NCI-H2081 treated with DMSO at 0.1 percent for 48 hours (cell line): Measurements from ENCODE around the gene FOSB.

Experiments
- DNase-seq: peaks from one replicate; lab custom pipeline; 2025; lab: John Stamatoyannopoulos, UW

Gene FOSB

DNA sequence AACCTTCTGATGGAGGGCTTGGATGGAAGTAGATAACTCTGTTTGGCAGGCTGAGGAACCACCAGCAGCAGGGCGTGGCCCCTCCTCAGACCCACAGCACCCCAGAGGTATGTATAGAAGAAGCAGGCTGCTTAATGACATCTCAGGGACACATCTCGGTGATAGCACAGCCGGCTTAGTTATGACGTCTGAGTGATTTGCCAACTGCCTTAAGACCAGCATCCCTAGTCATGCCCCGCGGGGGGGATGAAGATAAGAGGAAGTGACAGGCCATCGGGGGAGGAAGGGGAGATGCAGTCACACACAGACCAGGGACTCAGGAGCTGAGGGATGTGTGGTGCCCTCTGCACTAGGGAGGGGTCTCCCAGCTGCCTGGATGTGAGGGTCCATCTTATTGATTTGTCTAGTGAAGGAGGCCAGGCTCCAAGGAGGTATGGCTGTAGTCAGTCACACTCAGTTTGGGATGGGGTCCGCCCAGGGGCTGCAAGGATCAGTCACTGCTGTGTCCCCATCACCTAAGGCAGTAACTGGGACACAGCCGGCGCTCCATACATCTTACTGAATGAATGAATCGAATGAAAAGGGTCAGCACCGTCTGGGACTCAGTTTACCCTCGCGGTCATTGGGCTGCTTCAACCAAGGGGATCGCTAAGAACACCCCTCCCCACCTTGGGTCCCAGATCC is 24.9 kb upstream of the FOSB start:
- DNase-seq = no peak

DNA sequence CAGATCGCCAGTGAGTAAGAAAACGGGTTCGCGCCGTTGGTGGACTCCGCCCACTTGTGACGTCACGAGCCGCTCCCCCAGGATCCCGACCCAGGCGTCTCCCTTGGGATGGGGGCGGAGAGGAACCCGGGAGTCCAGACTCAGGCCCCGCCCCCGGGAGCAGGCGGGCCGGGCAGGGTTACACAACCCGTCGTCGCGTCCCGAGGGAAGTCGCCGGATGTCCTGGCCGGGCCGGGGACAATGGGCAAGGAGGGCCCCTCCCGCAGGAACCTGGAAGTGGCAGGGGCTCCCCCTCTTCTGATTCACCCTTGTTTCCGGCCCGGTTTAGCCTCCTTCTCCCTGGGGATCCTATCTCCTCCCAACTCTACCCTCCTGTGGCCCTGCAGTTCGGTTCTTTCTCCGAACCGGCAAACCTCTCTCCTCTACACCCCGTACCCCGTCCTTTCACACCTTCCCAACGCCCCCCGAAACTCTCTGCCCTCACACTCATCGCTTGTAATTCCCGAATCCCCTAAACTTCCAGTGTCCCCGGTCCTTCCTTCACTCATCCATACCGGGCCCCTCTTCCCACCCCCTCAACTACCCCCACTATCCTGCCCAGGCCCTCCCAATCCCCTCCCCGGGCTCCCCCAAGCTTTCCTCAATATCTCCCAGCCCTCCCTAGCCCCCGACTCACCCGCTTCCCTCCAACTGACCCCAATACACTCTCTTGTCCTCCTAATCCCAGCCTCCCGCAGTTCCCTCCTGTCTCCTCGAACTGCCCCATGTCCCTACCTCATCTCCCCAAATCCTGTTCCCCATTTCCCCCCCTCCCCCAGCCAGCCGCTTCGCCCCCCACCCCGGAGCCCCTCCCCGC is 24.1 kb upstream of the FOSB start:
- DNase-seq = no peak

DNA sequence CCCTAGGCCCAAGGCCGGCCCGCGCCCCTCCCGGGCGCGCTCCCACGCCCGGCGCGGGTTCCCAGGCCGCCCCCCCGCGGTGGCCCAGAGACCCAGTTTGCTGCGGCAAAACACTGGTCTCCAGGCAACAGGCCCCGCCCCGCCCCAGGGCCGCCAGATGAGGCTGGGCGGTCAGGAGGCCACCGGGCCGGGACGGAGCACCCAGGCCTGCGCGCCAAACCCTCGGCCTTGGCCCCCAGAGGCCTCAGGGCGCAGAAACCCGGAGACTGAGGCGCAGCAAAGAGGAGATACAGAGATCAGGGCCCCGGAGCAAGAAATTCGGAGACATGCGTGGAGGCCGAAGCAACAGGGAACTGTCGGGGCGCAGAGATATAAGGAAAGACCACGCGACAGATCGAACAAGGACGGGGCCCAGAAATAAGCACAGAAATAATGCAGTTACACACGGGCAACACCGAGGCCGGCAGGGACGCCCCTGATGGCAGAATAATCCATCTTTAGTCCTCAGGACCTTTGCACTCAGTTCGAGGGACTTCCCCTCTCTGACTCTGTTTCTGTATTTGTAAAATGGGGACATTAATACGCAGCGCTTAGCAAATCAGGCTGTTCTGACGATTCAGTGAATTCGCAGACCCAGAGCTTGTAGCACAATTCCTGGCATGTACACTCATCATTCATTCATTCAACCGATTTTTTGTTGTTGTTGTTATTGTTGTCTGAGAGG is 23.3 kb upstream of the FOSB start:
- DNase-seq = no peak

DNA sequence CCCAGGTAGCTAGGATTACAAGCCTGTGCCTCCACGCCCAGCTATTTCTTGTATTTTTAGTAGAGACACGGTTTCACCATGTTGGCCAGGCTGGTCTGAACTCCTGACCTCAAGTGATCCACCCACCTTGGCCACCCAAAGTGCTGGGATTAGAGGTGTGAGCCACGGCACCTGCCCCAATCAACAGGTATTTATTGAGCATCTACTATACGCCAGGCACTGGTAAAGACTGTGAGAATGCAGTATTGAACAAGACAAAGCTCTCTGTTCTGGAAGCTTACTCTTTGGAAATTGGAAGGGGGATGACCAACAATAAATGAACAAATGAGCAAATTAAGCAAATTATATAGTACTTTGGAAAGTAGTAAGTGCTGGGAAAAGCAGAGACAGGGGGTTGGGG is 22.7 kb upstream of the FOSB start:
- DNase-seq = no peak

DNA sequence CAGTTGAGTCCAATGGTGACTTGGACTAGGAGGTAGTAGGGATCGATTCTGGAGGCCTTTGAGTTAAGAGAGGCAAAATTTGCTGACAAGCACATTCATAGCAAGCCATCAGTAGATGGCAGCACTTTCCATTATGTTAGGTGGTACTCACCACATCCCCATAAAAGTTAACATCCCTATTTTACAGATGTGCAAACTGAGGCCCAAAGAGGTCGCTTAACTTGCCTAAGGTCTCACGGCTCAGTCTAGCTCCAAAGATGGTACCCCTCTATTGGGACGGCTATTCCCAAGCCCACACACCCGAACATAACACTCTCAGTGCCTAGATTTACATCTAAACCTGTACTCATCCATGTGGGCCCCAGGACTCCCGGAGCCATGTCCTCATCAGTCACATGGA is 21.5 kb upstream of the FOSB start:
- no peak for DNase-seq

DNA sequence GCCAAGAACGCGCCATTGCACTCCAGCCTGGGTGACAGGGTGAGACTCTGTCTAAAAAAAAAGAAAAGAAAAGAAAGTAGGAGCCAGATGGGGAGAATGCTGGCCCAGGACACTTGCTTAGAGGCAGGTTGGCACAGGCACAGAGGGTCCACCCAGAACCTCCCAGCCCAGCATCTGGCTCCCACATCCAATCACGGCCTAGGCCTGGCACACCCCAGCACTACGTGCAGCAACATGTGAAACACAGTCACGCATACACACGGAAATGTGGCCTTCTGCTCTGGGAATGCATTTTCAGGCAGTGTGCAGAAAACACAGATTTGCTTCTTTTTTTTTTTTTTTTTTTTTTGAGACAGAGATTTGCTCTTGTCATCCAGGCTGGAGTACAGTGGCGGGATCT is 20.9 kb upstream of the FOSB start:
- no peak for DNase-seq

DNA sequence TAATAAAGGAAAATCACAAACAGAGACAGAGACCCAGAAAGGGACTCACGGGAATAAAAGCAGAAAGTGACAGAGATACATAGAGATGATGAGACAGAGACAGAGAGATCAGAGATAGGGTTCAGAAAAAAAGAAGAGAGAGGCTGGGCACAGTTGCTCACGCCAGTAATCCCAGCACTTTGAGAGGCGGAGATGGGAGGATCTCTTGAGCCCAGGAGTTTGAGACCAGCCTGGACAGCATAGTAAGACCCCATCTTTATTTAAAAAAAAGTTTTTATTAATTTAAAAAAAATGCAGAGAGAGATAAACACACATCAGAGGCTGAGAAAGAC is 19.4 kb upstream of the FOSB start:
- DNase-seq = no peak

DNA sequence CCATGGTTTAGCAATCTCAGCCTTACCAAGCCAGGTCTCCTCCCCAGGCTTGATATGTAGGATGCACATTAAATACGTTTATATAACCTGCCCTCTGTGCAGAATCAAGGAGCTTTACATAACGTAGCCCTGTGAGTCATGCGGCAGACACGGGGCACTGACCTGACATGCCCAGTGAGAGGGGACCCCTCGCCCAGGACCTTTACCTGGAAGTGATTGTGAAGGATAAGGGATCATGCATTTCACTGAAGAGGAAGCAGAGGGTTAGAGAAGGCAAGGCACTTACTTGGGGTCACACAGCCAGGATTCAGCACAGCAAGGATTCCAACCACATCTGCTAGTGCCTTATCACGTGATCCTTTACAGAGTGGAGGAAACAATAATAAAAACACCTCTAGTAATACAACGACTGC is 18.9 kb upstream of the FOSB start:
- DNase-seq = no peak

DNA sequence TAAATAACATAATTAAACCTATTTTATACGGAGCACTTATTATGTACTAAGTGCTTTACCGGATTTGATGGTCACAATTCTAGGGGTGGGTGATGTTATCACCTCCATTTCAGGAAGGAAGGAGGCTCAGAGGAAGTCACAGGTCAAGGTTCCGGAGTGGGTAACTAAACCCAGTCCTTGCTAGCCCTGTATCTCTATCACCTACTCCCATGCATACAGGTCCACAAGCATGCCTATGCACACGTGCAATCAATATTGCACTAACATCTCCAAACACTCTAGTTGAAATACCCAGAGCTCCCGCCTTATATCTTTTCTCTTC is 17.8 kb upstream of the FOSB start:
- DNase-seq = no peak

DNA sequence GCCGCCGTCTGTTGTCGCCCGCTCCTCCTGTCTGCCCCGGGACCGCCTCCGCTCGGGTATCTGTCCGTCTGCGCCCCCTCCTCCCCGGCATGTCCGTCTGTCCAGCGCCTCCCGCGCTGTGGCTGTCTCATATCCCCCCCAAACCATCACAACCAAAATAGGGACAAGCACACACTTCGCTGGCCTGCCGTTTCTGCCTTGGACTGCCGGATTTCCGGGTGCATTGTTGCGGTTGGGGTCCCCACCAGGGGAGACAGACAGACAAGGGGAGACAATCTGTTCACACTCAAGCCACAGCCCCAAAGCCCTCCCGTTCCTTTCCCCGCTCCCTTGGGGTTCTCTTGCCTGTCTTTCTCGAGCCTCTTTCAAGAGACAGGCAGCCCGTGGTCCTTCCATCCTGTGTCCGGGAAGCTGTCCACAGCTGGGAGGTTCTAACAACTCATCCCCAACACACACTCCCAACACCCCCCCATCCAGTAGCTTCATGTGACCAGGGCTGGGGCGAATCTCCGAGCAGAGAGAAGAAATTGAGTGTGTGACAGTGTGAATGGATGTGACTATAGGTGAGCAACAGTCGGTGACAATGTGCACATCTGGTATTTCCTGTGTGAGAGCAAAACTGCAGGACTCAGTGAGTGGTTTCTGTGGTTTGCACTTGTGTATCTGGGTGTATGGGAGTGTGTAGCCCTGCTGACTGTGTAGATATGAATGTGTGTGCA is 16.5 kb upstream of the FOSB start:
- no peak for DNase-seq

DNA sequence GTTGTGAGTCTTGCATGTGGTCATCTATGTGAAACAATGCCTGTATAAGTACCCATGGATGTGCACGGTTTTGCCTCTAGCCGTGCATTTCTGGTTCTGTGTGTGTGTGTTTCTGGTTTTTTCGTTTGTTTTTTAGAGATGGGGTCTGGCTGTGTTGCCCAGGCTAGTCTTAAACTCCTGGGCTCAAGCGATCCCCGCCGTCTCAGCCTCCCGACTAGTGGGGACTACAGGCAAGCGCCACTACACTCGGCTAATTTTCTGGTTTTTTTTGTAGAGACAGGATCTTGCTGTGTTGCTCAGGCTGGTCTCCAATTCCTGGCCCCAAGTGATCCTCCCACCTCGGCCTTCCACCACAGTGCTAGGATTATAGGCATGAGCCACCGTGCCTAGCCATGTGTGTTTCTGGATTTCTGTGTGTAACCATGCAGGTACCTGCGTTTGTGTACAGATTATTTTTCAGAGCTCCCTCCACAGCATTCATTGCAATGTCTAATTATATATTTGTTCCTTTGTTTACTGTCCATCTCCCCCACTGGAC is 15.9 kb upstream of the FOSB start:
- no peak for DNase-seq

DNA sequence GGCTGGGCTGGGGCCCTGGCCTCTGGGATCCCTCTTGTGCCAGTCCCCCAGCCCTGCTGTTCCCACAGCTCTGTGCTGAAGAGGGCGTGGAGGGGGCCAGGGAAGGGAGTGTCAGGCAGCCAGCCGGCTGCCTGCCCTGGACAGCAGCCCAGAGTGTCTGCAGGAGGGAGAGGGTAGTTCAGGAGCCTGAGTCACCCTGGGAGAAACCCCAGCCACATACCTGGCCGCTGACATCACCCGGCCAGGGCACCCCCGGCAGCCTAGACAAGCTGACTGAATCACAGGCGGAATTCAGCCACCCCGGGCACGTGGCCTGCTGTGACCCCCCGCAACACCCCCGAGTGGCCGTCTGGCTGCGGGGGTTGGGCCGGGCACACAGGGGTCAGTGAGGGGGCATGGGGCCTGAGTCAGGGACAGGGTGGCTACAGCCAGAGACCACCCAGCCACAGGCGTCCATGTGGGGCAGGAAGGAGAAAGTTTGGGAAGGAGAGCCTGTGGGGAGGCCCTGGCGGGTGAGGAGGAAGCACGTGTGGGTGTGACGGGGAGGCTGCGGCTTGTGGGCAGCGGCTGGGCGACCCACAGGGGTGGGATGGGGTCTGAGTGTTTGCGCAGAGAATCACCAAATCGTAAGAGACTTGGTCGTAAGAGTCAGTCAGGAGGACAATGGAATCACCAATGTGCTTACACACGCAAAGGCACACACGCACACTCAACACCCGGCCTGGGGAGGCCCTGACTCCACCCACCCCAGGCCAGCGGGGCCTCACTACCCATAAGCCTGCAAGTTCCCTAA is 11.9 kb upstream of the FOSB start:
- no peak for DNase-seq

DNA sequence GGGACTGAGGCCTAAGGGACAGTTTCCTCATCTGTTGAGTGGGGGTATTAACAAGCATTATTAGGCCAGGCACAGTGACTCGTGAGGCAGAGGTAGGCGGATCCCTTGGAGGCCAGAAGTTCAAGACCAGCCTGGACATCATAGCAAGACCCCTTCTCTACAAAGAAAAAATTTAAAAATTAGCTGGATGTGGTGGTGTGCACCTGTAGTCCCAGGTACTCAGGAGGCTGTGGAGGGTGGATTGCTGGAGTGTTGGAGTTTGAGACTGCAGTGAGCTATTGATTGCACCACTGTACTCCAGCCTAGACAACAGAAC is 11.3 kb upstream of the FOSB start:
- DNase-seq = no peak

DNA sequence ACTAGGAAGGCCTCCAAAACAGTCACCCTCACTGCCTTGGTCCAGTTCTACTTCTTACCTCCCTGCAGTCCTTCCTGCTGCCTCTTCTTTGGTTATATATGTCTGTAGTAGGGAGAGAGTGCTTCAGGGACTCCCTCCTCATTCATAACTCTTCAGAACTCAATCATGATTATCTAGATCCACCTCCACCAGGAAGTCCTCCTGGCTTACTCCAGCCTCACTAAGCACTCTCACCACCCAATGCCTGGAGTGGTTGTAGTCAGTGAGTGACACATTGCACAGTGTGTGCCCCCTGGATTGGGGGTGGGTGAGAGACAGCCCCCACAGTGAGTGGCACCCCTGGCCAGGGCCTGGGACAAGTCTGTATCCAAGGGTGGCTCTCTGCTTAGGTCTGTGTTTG is 10.0 kb upstream of the FOSB start:
- DNase-seq = no peak

DNA sequence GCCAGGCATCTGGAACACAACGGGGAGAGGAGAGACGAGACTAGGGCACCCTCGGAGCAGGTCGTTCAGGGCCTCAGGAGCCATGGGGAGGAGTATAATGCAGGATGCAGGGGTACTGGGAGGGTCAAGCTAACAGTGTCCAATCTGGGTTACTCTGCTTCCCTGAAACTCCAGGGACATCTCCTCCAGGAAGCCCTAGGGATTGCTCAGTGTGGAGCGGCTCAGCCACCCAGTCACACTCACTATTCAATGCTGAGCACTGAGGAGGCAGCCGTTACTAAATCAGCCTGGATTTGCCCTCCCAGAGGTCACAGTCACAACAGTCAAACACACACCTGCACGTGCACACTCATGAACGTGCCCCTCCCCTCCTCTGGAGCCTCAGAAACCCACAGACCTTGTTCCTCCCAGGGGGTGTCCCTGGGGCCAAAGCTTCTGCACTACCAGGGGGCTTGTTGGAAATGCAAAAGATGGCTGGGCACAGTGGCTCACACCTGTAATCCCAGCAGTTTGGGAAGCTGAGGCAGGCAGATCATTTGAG is 6.9 kb upstream of the FOSB start:
- no peak for DNase-seq

DNA sequence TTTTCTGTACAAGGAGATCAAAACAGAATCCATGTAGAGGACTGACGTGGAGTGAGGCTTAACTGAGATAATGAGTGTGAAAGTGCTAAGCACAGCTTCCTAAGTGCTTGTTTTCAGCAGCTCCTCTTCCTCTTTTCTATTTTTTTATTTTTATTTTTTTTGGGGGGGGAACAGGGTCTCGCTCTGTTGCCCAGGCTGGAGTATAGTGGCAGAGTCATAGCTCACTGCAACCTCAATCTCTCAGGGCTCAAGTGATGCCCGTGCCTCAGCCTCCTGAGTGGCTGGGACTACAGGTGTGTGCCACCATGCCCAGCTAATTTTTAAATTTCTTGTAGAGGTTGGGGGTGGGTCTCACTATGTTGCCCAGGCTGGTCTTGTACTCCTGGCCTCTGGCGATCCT is 5.6 kb upstream of the FOSB start:
- no peak for DNase-seq

DNA sequence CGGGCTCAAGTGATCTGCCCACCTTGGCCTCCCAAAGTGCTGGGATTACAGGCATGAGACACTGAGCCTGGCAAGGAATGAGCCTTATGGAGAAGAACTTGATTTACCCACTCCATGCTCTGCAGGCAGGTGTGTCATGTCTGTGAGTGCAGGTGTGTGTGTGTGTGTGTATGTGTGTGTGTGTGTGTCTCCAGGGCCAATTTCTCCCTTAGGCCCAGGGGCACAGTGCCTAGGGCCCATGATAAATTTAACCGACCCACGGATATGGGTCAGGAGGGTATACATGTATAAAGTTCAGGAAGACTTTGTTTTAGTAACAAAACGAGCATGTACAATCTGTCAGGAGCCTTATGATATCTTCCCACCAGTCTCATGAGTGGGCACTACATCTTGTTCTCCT is 4.6 kb upstream of the FOSB start:
- DNase-seq = no peak

DNA sequence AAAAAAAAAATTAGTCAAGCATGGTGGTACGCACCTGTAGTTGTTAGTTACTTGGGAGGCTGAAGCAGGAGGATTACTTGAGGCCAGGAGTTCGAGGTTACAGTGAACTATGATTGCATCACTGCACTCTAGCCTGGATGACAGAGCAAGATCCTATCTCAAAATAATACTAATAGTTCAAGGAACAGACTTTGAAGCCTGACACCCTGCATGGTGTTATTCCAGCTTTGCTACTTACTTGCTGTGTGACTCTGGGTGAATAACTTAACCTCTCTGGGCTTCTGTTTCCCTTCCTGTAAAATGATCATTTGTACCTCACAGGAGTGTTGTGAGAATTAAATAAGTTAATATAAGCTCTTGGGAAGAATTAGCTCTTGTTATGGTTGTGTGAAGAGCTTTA is 3.5 kb upstream of the FOSB start:
- DNase-seq = no peak

DNA sequence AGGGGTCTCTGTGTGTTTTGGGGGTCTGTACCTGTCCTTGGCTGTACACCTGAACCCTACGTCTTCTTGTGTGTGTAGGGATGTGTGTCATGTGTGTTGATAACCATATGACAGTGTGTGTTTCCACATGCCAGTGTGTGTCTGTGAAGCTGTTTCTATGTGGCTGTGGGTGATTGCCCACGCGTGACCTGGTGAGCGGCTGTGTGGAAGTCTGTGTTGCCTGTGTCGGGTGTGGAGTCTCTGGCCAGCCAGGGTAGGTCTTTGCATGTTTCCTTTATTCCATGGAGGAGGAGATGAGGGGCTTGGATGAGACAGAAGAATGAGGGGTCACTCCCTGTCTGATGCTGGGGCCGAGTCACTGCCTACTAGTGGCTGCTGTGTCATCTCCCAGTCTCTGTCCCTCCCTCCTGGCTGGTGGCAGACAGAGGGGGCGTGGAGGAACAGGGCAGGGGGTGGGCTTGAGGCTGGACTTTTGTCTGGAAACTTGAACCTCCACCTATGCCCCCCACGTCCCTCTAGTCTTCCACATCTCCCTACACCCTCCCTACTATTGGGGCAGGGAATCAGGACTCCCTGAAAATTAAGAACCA is 2.8 kb upstream of the FOSB start:
- DNase-seq = no peak

DNA sequence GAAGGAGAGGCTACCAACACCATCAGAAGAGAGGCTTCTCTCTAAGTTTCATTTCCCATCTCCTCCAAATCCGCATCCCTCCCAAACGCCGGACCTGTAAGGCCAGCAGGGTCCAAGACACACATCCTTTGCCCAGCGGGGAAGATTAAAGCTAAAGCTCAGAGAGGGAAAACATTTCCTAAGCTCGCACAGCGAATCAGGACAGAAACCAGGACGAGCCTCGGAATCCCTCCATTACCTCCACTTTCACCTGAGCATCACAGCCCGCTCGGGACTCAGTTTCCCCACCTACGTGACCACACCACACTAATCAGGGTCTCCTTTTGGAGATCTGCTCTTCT is 711 bp upstream of the FOSB start:
- DNase-seq = no peak

DNA sequence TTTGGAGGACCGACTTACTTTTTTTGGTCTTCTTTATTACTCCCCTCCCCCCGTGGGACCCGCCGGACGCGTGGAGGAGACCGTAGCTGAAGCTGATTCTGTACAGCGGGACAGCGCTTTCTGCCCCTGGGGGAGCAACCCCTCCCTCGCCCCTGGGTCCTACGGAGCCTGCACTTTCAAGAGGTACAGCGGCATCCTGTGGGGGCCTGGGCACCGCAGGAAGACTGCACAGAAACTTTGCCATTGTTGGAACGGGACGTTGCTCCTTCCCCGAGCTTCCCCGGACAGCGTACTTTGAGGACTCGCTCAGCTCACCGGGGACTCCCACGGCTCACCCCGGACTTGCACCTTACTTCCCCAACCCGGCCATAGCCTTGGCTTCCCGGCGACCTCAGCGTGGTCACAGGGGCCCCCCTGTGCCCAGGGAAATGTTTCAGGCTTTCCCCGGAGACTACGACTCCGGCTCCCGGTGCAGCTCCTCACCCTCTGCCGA is 409 bp downstream of the FOSB start:
- no peak for DNase-seq
